ENCODE results near the gene MGMT. TPM values are rescaled to one million over a fixed set of nuclear protein-coding genes. Genes with fewer than 3 reads are reported as not detected.
A peak's percentile ranks its signal among the peaks of the same experiment; 100 is the strongest.

Gene MGMT
- total and polyA plus RNA-seq, 7 experiments from 2014 or later = 17.6 to 37.1 (median 22.0) TPM

GRCh38 chr10:129696636-129697035 lies 229.6 kb downstream of the MGMT start:
- Mint-ChIP-seq H3K27me3 (no peaks in the 10 kb centered on the region), H3K4me1 (peaks cover 0 to 2% (median 0%) of the 10 kb centered on the region in 7 donors), H3K4me3 (no peak overlapping the region), H3K9me3 (peaks cover 0 to 1% (median 0%) of the 10 kb centered on the region in 11 donors), H3K27ac (no peak overlapping the region), H3K36me3 (peaks cover 0 to 46% (median 15%) of the 10 kb centered on the region in 5 donors)
- no peak for DNase-seq
- Histone ChIP-seq H3K9me3 (ENCODE audit: control insufficient read depth in 2 of 3, low read length in 3 of 3) (no peaks in the 10 kb centered on the region), H3K27me3 (ENCODE audit: control insufficient read depth in 2 of 2, insufficient read depth in 2 of 2, low read length in 2 of 2) (no peaks in the 10 kb centered on the region), H3K4me3 (ENCODE audit: low read length) (no peak overlapping the region), H3K27ac (ENCODE audit: low read depth, low read length) (no peak overlapping the region), H3K36me3 (ENCODE audit: control insufficient read depth in 2 of 3, insufficient read depth in 3 of 3, low read length in 3 of 3) (no peaks in the 10 kb centered on the region), H3K4me1 (ENCODE audit: control insufficient read depth in 2 of 2, insufficient read depth in 2 of 2, low read length in 2 of 2) (no peaks in the 10 kb centered on the region)
- intact Hi-C loops (cut with micrococcal nuclease) = no loop called here
- ChIA-PET CTCF (no interaction called here), POLR2A (no interaction called here)
- no peak for ATAC-seq

DNA sequence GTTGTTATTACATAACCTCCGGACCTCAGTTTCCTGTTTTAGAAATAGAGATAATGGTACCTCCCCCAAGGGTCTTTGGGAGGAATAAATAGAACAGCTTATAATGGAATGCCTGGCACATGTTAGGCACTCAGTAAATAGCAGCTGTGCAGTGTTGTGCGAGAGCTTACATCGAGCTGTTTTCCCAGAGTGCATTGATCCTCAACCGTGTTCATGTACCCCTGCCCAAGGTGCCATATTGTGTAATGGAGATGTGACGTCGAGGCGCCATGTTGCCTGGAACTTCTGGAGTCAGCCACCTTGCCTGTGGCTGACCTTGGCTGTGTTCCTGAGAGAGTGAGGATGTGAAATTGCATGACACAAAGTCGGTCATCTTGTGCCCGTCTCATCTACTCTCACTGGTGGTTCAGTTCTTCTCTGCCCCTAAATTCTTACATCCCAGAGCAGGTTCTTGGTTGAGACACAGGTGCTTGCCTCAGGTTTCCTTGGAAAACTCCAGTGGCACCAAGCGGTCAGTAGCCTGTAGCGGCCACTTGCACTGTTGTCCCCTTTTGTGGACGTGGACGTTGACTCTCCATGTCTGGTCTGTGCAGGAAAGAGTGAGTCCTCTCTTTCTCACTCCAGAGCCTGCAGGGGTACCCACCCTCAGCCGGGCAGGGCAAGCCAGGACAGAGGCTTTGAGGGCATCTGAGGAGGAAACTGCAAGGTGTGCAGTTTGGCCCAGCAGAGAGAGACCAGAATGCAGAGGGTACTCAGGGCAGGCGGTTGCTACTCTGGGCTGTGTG lies 230.6 kb downstream of the MGMT start:
- POLR2A ChIA-PET = no interaction called here
- peaks cover 0 to 9% (median 1%) of the 10 kb centered on the region in 7 donors for H3K4me1 Mint-ChIP-seq
- ATAC-seq = no peak

GRCh38 chr10:129699722-129700340 lies 232.8 kb downstream of the MGMT start:
- Mint-ChIP-seq H3K4me3 (no peak overlapping the region), H3K9me3 (peaks cover 0 to 4% (median 0%) of the 10 kb centered on the region in 11 donors), H3K36me3 (peaks cover 0 to 45% (median 16%) of the 10 kb centered on the region in 5 donors), H3K4me1 (peaks cover 3 to 24% (median 14%) of the 10 kb centered on the region in 7 donors), H3K27ac (no peak overlapping the region), H3K27me3 (no peaks in the 10 kb centered on the region)
- DNase-seq (no peak), ATAC-seq (no peak)
- no peaks in the 10 kb centered on the region for H3K9me3 ChIP-seq (ENCODE audit: control insufficient read depth in 2 of 3, low read length in 3 of 3)
- ChIA-PET CTCF (no interaction called here), POLR2A (no interaction called here)
- no peak overlapping the region for H3K27ac ChIP-seq (ENCODE audit: low read depth, low read length)
- H3K4me1 ChIP-seq (ENCODE audit: control insufficient read depth in 2 of 2, insufficient read depth in 2 of 2, low read length in 2 of 2) = no peaks in the 10 kb centered on the region
- intact Hi-C loops (cut with micrococcal nuclease) = no loop called here
- H3K4me3 ChIP-seq (ENCODE audit: low read length) = no peak overlapping the region
- no peaks in the 10 kb centered on the region for H3K36me3 ChIP-seq (ENCODE audit: control insufficient read depth in 2 of 3, insufficient read depth in 3 of 3, low read length in 3 of 3)
- no peaks in the 10 kb centered on the region for H3K27me3 ChIP-seq (ENCODE audit: control insufficient read depth in 2 of 2, insufficient read depth in 2 of 2, low read length in 2 of 2)

More for the DNA sequence above, 230.6 kb downstream of the MGMT start:
- intact Hi-C loops (cut with micrococcal nuclease) = no loop called here
- H3K27ac ChIP-seq (ENCODE audit: low read depth, low read length) = no peak overlapping the region
- H3K4me1 ChIP-seq (ENCODE audit: control insufficient read depth in 2 of 2, insufficient read depth in 2 of 2, low read length in 2 of 2) = no peaks in the 10 kb centered on the region
- no peaks in the 10 kb centered on the region for H3K27me3 ChIP-seq (ENCODE audit: control insufficient read depth in 2 of 2, insufficient read depth in 2 of 2, low read length in 2 of 2)
- peaks cover 0 to 41% (median 15%) of the 10 kb centered on the region in 5 donors for H3K36me3 Mint-ChIP-seq
- CTCF ChIA-PET = no interaction called here
- H3K4me3 ChIP-seq (ENCODE audit: low read length) = no peak overlapping the region
- peaks cover 0 to 4% (median 0%) of the 10 kb centered on the region in 11 donors for H3K9me3 Mint-ChIP-seq
- H3K36me3 ChIP-seq (ENCODE audit: control insufficient read depth in 2 of 3, insufficient read depth in 3 of 3, low read length in 3 of 3) = no peaks in the 10 kb centered on the region
- no peaks in the 10 kb centered on the region for H3K27me3 Mint-ChIP-seq
- no peak for DNase-seq
- H3K4me3 Mint-ChIP-seq = no peak overlapping the region
- no peak overlapping the region for H3K27ac Mint-ChIP-seq
- no peaks in the 10 kb centered on the region for H3K9me3 ChIP-seq (ENCODE audit: control insufficient read depth in 2 of 3, low read length in 3 of 3)

- ATAC-seq (no peak), DNase-seq (no peak)
- CTCF ChIA-PET = no interaction called here
- Mint-ChIP-seq H3K4me1 (peaks cover 6 to 34% (median 14%) of the 10 kb centered on the region in 7 donors), H3K4me3 (no peak overlapping the region), H3K27me3 (no peaks in the 10 kb centered on the region), H3K27ac (no peak overlapping the region), H3K36me3 (peaks cover 0 to 56% (median 25%) of the 10 kb centered on the region in 5 donors), H3K9me3 (peaks cover 0 to 4% (median 0%) of the 10 kb centered on the region in 11 donors)
- POLR2A ChIA-PET = no interaction called here
- intact Hi-C loops (cut with micrococcal nuclease) = no loop called here
- Histone ChIP-seq H3K9me3 (ENCODE audit: control insufficient read depth in 2 of 3, low read length in 3 of 3) (no peaks in the 10 kb centered on the region), H3K36me3 (ENCODE audit: control insufficient read depth in 2 of 3, insufficient read depth in 3 of 3, low read length in 3 of 3) (peaks cover 0 to 7% (median 0%) of the 10 kb centered on the region in 3 experiments), H3K27ac (ENCODE audit: low read depth, low read length) (no peak overlapping the region), H3K4me3 (ENCODE audit: low read length) (no peak overlapping the region), H3K27me3 (ENCODE audit: control insufficient read depth in 2 of 2, insufficient read depth in 2 of 2, low read length in 2 of 2) (no peaks in the 10 kb centered on the region), H3K4me1 (ENCODE audit: control insufficient read depth in 2 of 2, insufficient read depth in 2 of 2, low read length in 2 of 2) (no peaks in the 10 kb centered on the region)
These were observed 235.6 kb downstream of the MGMT start for GRCh38 chr10:129702605-129703004.

DNA sequence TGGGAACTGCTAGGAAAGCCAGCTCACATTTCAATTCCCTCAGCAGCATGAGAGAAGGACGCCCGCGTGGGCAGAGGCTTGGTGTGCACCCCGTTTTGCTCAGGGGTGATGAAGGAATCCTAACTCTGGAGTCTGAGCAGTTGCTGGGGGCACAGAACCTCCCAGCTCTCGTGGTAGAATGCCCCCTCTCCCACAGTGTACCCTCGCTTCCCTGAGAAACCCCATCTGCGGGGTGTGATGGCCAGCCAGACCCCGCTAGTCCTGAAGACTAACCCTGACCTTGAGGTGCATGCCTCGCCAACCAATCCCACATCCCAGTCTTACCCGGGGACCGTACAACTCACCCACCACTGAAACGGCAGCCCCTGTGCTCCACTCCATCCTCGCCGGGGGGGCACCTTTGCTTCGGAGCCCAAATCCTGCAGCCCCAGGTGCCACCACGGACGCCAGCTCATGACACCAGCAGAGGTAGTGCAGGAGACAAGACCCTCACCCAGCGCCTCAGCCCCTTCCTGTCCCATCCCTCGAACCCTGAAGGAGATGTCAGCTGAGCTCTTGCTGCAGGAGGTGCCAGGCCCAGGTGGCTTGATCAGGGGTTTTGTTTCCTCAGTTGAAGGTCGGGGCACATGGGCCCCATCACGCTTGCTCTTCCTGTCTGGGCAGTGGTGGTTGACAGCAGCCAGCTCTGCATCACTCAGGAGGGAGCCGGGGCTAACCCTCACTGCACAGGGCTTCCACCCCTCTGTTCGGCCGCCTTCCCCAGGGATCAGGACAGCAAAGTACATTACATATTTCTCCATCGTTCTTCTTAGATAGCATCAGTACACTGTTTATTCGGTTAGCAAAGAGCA lies 236.5 kb downstream of the MGMT start:
- ChIA-PET POLR2A (no interaction called here), CTCF (no interaction called here)
- peaks cover 0 to 9% (median 0%) of the 10 kb centered on the region in 3 experiments for H3K36me3 ChIP-seq (ENCODE audit: control insufficient read depth in 2 of 3, insufficient read depth in 3 of 3, low read length in 3 of 3)
- H3K4me1 ChIP-seq (ENCODE audit: control insufficient read depth in 2 of 2, insufficient read depth in 2 of 2, low read length in 2 of 2) = no peaks in the 10 kb centered on the region
- peak overlapping the region in 3 of 9 donors; percentile 21 to 34 (median 25) for H3K27ac Mint-ChIP-seq
- H3K4me3 Mint-ChIP-seq = peak overlapping the region in 1 of 10 donors; percentile 6
- no peaks in the 10 kb centered on the region for H3K27me3 Mint-ChIP-seq
- ATAC-seq (no peak), DNase-seq (no peak)
- peaks cover 6 to 34% (median 14%) of the 10 kb centered on the region in 7 donors for H3K4me1 Mint-ChIP-seq
- no peak overlapping the region for H3K27ac ChIP-seq (ENCODE audit: low read depth, low read length)
- no peaks in the 10 kb centered on the region for H3K9me3 ChIP-seq (ENCODE audit: control insufficient read depth in 2 of 3, low read length in 3 of 3)
- H3K27me3 ChIP-seq (ENCODE audit: control insufficient read depth in 2 of 2, insufficient read depth in 2 of 2, low read length in 2 of 2) = no peaks in the 10 kb centered on the region
- no peak overlapping the region for H3K4me3 ChIP-seq (ENCODE audit: low read length)
- intact Hi-C loops (cut with micrococcal nuclease) = no loop called here
- peaks cover 0 to 4% (median 0%) of the 10 kb centered on the region in 11 donors for H3K9me3 Mint-ChIP-seq
- peaks cover 0 to 61% (median 34%) of the 10 kb centered on the region in 5 donors for H3K36me3 Mint-ChIP-seq

- H3K4me3 Mint-ChIP-seq = no peak overlapping the region
- H3K9me3 Mint-ChIP-seq = peaks cover 0 to 4% (median 0%) of the 10 kb centered on the region in 11 donors
- Histone ChIP-seq H3K36me3 (ENCODE audit: control insufficient read depth in 2 of 3, insufficient read depth in 3 of 3, low read length in 3 of 3) (peaks cover 0 to 16% (median 0%) of the 10 kb centered on the region in 3 experiments), H3K4me1 (ENCODE audit: control insufficient read depth in 2 of 2, insufficient read depth in 2 of 2, low read length in 2 of 2) (no peaks in the 10 kb centered on the region), H3K9me3 (ENCODE audit: control insufficient read depth in 2 of 3, low read length in 3 of 3) (no peaks in the 10 kb centered on the region), H3K27ac (ENCODE audit: low read depth, low read length) (no peak overlapping the region), H3K27me3 (ENCODE audit: control insufficient read depth in 2 of 2, insufficient read depth in 2 of 2, low read length in 2 of 2) (no peaks in the 10 kb centered on the region), H3K4me3 (ENCODE audit: low read length) (no peak overlapping the region)
- peaks cover 6 to 34% (median 14%) of the 10 kb centered on the region in 7 donors for H3K4me1 Mint-ChIP-seq
- ChIA-PET POLR2A (no interaction called here), CTCF (no interaction called here)
- peaks cover 0 to 68% (median 39%) of the 10 kb centered on the region in 5 donors for H3K36me3 Mint-ChIP-seq
- DNase-seq = no peak
- no peaks in the 10 kb centered on the region for H3K27me3 Mint-ChIP-seq
- ATAC-seq = no peak
- peak overlapping the region in 2 of 9 donors; percentile 21 to 25 for H3K27ac Mint-ChIP-seq
- intact Hi-C loops (cut with micrococcal nuclease) = no loop called here
These were observed 237.2 kb downstream of the MGMT start for GRCh38 chr10:129704225-129704624.
